Measurements from ENCODE around the gene GRK4. TPM values are rescaled to one million over a fixed set of nuclear protein-coding genes. Genes with fewer than 3 reads are reported as not detected.
A peak's percentile ranks its signal among the peaks of the same experiment; 100 is the strongest.

The GRK4 gene
- total and polyA plus RNA-seq, 2 of the 4 experiments (the other 2 are of a cell fraction) = 1.6 to 2.2 TPM

DNA sequence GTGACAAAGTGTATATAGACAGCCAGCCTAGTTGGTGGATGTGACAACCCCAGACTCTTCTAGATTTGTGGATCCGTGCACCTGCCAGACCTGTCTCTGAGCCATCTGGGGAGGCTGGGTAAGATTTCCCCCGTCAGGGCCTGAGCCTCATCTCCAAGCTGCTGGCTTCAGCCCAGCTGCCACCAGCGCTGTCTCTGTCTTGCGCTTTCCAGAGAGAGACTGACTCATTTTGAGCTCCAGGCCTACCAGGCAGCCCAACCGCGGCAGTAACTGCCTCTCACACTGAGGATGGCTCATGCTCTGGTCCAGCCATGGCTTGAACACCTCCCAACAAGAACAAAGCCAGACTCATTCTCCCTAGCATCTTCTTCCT is 26.6 kb upstream of the GRK4 start:
- no peak overlapping the region for H3K23ac ChIP-seq (ENCODE audit: low read depth, low read length)
- no peak overlapping the region for H2BK5ac ChIP-seq (ENCODE audit: low read depth, low read length, poor library complexity, severe bottlenecking)
- no peak overlapping the region for H2BK120ac ChIP-seq (ENCODE audit: low read depth, low read length)
- no peak overlapping the region for H4K8ac ChIP-seq (ENCODE audit: low read depth in 2 of 2, low read length in 2 of 2)
- peaks cover 51% of the 10 kb centered on the region for H4K20me1 ChIP-seq (ENCODE audit: insufficient read depth, low read length)
- peaks cover 59% of the 10 kb centered on the region for H3K36me3 ChIP-seq (ENCODE audit: control insufficient read depth, insufficient read depth, low read length)
- H3K9me1 ChIP-seq (ENCODE audit: insufficient read depth, low read length) = peaks cover 9% of the 10 kb centered on the region; the same call in 1 of the 2 replicates
- H3K4ac ChIP-seq (ENCODE audit: low read depth, low read length) = no peak overlapping the region
- no TSS peak for BruUV-seq (replicated peaks)
- 90% methylated on average over 2 of the region's 6 CpGs; no CpG with 5 or more reads in 1 of the 2 experiments for WGBS, 2 experiments (ENCODE audit: extremely low coverage in 2 of 2, insufficient read length in 1 of 2)
- H2AK9ac ChIP-seq (replicated peaks; ENCODE audit: low read depth, low read length, poor library complexity) = no peak overlapping the region
- H3K56ac ChIP-seq (ENCODE audit: extremely low read depth, insufficient read depth, low read length) = no peak overlapping the region
- no peak overlapping the region; the same call in 1 of the 2 replicates for H3K9ac ChIP-seq (ENCODE audit: low read depth, low read length)
- intact Hi-C loops (cut with micrococcal nuclease) (no loop called here), dilution Hi-C loops (cut with HindIII; ENCODE audit: low sequenced_read_pairs, unreplicated experiment) (no loop called here), in situ Hi-C loops (cut with MboI; ENCODE audit: low sequenced_read_pairs) (no loop called here)
- H2AK5ac ChIP-seq (ENCODE audit: low read depth, low read length) = no peak overlapping the region
- H3K27ac ChIP-seq (ENCODE audit: insufficient read depth, low read length) = no peak overlapping the region
- H3K4me1 ChIP-seq (ENCODE audit: control insufficient read depth, insufficient read depth, low read length) = peaks cover 16% of the 10 kb centered on the region
- no peak overlapping the region for H2BK15ac ChIP-seq (ENCODE audit: low read depth, low read length)
- DNase-seq = peak; percentile 58
- no peak overlapping the region for H2BK20ac ChIP-seq (ENCODE audit: low read depth, low read length)
- CTCF ChIA-PET = no interaction called here
- H4K5ac ChIP-seq (ENCODE audit: low read depth, low read length) = no peak overlapping the region
- no peaks in the 10 kb centered on the region for H3K9me3 ChIP-seq (ENCODE audit: control insufficient read depth, insufficient read depth, low read length)
- no peak for TF ChIP-seq POLR2A (IDR thresholded peaks at IDR 0.05; ENCODE audit: low read depth, low read length)
- peak; percentile 13 for TF ChIP-seq RCOR1 (IDR thresholded peaks at IDR 0.05; ENCODE audit: insufficient replicate concordance, low read length)
- H3K4me3 ChIP-seq (ENCODE audit: insufficient read depth, low read depth, low read length) = no peak overlapping the region
- H3K4me2 ChIP-seq (ENCODE audit: low read depth, low read length) = no peak overlapping the region
- no peak overlapping the region for H2AFZ ChIP-seq (replicated peaks; ENCODE audit: low read length, poor library complexity)
- H3K79me1 ChIP-seq (ENCODE audit: low read depth in 1 of 2, low read length in 2 of 2) = peaks cover 33 to 86% of the 10 kb centered on the region in 2 experiments; a peak in 3 of 4 replicates
- H3K18ac ChIP-seq (ENCODE audit: low read depth, low read length) = no peak overlapping the region
- H3K27me3 ChIP-seq (ENCODE audit: control insufficient read depth, insufficient read depth, low read length) = no peaks in the 10 kb centered on the region
- no peak overlapping the region for H3K14ac ChIP-seq (replicated peaks; ENCODE audit: low read depth, low read length)
- POLR2A ChIA-PET (ENCODE audit: unreplicated experiment) = no interaction called here
- H4K91ac ChIP-seq (ENCODE audit: insufficient read depth, low read depth, low read length) = no peak overlapping the region
- ATAC-seq (ENCODE audit: low read depth) = no peak
